ENCODE measurements around the gene SNX21. TPM values are rescaled to one million over a fixed set of nuclear protein-coding genes. Genes with fewer than 3 reads are reported as not detected.

Gene SNX21
- total and polyA plus RNA-seq, 9 of the 15 experiments (the other 6 are each of a cell fraction or from before 2014, with no cell fraction given) = 0.10 to 1.2 (median 0.42) TPM

DNA sequence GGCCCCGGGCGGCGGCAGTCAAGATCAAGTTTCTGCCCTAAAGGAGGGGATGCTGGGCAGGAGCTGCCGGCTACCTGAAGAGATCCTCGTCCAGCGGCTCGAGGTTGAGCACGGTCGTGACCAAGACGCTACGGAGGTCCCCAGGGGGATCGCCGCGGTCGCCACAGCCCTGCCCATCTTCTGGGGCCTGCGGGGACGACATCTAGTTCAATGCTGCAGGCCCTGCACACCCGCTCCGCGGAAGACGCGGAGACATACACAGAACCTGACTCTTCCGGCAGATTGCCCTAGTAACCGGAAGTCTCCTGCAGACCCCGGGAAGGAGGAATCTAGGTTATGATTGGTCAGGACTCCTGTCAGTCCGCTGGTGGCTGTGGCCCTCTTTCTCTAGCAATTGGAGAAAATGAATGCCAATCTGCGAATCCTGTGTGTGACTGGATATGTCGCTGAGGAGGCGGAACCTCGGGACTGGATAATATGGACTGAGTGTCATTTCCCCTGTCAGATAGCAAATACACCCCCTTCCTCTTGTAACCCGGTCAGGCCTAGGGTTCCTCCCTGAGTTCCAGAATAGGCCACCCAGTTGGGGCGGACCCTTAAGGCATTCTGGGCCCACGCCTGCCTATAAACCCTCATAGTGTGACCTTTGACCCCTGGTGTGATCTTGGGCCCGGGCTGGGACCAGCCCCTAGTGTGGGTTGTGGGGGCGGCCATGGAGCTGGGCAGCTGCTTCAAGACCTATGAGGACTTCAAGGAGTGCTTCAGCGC, 23.7 kb downstream of the SNX21 start, which contains the start of the genes ACOT8 and ZSWIM3 (continued):
- TF ChIP-seq BHLHE40 (IDR thresholded peaks at IDR 0.05; ENCODE audit: low read length) (peak; percentile 31), XRCC5 (IDR thresholded peaks at IDR 0.05; ENCODE audit: low read depth, low read length) (no peak; the same call in none of the 2 replicates), BRF2 (IDR thresholded peaks at IDR 0.05; ENCODE audit: borderline replicate concordance, insufficient read depth, insufficient read length) (no peak), RAD21 (CRISPR knock-in tag; conservative IDR thresholded peaks at IDR 0.05 in 1 of 2, IDR thresholded peaks at IDR 0.05 in 1 of 2) (no peak), HMBOX1 (IDR thresholded peaks at IDR 0.05) (0 out of 2 replicates have a peak, but pooled peaks have one; percentile 18), ESRRB (CRISPR knock-in tag; IDR thresholded peaks at IDR 0.05; ENCODE audit: borderline replicate concordance) (no peak), HNRNPLL (IDR thresholded peaks at IDR 0.05; ENCODE audit: low read depth, low read length, poor library complexity, severe bottlenecking) (peak; percentile 22), EHMT2 (IDR thresholded peaks at IDR 0.05) (no peak), CXXC5 (CRISPR knock-in tag; IDR thresholded peaks at IDR 0.05) (peak; percentile 34; the same call in 1 of the 2 replicates), SAFB2 (IDR thresholded peaks at IDR 0.05; ENCODE audit: borderline replicate concordance, low read depth, low read length, severe bottlenecking) (no peak), E2F1 (CRISPR knock-in tag; IDR thresholded peaks at IDR 0.05) (no peak), ATF2 (CRISPR knock-in tag; IDR thresholded peaks at IDR 0.05) (no peak), CHCHD3 (CRISPR knock-in tag; IDR thresholded peaks at IDR 0.05) (no peak), NELFE (IDR thresholded peaks at IDR 0.05; ENCODE audit: insufficient read depth, insufficient read length) (no peak)
- TF ChIP-seq, protein P1, sequence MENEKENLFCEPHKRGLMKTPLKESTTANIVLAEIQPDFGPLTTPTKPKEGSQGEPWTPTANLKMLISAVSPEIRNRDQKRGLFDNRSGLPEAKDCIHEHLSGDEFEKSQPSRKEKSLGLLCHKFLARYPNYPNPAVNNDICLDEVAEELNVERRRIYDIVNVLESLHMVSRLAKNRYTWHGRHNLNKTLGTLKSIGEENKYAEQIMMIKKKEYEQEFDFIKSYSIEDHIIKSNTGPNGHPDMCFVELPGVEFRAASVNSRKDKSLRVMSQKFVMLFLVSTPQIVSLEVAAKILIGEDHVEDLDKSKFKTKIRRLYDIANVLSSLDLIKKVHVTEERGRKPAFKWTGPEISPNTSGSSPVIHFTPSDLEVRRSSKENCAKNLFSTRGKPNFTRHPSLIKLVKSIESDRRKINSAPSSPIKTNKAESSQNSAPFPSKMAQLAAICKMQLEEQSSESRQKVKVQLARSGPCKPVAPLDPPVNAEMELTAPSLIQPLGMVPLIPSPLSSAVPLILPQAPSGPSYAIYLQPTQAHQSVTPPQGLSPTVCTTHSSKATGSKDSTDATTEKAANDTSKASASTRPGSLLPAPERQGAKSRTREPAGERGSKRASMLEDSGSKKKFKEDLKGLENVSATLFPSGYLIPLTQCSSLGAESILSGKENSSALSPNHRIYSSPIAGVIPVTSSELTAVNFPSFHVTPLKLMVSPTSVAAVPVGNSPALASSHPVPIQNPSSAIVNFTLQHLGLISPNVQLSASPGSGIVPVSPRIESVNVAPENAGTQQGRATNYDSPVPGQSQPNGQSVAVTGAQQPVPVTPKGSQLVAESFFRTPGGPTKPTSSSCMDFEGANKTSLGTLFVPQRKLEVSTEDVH (IDR thresholded peaks at IDR 0.05; ENCODE audit: low read depth, partially characterized antibody) = peak; percentile 90
- TF ChIP-seq, protein P2, sequence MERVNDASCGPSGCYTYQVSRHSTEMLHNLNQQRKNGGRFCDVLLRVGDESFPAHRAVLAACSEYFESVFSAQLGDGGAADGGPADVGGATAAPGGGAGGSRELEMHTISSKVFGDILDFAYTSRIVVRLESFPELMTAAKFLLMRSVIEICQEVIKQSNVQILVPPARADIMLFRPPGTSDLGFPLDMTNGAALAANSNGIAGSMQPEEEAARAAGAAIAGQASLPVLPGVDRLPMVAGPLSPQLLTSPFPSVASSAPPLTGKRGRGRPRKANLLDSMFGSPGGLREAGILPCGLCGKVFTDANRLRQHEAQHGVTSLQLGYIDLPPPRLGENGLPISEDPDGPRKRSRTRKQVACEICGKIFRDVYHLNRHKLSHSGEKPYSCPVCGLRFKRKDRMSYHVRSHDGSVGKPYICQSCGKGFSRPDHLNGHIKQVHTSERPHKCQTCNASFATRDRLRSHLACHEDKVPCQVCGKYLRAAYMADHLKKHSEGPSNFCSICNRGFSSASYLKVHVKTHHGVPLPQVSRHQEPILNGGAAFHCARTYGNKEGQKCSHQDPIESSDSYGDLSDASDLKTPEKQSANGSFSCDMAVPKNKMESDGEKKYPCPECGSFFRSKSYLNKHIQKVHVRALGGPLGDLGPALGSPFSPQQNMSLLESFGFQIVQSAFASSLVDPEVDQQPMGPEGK (CRISPR knock-in tag; IDR thresholded peaks at IDR 0.05; ENCODE audit: borderline replicate concordance) = no peak
